HG03571 (cell line): ENCODE data around the gene PKHD1.

Source experiments
- ATAC-seq: cut with Tn5 transposase; IDR thresholded peaks from one replicate; pipeline ENCODE4 v1.9.1; 2021; ENCODE audit not compliant: unreplicated experiment

Gene PKHD1

DNA sequence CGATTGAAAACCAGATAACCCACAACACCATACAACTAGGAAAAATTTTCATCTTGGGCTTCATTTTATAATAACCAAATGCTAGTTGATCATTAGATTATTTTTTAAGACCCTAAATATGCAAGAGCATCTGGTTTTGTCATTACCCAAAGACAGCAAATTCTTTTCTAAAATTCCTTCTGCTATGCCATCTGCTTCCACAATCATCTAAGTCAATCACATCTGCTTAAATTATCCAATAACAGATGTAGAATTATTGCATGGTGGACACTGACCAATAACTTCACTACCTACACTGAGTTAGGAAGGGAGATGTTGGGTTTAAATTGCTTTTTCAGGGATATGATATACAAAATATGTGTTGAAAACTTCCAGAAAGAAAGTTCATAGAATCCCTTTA, 41.9 kb downstream of the PKHD1 start:
- no peak for ATAC-seq

DNA sequence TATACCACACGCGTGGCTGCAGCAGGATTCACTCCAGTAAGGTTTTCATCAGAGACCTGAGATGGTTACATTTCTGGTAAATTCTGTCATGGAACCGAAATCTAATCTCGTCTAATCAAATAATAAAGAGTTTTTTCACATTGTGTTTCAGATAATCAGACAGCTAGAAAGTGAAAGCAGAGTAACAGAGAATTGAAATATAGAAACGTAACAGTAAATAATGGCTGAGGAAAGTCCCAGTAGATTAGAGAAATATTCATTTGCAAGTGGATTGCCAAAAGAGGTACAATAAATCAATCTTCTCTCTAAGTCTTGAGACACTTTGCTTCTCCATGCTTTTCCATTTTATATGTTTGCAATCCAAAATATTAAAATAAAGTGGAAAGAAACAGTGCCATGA, 42.4 kb downstream of the PKHD1 start:
- no peak for ATAC-seq

DNA sequence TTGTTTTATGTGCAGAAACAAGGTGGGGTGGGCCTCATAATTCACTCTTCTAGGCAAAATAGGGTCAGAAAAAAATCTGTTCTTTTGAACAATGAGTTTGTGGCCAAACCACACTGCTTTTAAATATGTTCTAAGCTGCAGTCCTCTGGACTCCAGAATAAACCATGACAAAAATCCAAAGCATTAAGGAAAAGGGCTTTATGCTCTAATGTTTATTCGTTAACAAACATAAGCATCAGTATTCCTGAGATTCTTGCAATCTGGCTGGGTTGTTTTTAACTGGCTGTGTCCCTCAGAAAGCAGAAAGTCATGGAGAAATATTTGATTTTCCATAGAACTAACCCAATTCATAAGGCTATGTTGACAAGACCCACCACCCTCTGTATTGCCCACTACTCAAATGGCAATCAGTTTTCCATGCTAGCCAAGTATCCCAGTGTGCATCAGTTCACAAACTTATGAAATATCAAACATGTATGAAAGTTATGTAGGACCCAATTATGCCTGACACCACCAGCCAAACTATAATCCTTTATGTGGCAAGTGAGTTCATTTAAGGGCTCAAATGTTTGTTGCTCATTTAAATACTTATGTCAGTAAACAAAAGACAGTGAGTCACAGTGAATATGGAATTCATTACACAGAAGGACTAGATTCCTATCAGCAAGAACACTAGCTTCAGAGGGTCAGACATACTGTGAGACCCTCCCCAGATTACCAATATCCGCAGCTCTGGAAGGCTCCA, 45.1 kb downstream of the PKHD1 start:
- ATAC-seq: no peak

DNA sequence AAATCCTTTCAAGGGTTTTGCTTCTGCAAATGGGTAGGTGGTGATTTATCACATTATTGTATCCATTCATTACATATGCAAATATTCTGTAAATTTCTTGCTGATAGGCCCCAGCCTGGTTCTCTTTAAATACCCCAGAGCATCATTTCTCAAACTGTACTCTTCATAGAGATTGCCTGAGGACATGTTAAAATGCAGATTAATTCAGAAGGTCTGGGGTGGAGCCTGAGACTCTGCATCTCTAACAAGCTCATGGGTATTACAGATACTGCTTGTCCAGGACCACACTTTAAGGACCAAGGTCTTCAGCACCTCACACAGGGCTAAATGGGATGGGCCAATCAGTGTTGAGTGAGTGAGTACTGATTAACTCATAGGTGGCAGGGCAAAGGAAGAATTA, 46.3 kb downstream of the PKHD1 start:
- no peak for ATAC-seq

DNA sequence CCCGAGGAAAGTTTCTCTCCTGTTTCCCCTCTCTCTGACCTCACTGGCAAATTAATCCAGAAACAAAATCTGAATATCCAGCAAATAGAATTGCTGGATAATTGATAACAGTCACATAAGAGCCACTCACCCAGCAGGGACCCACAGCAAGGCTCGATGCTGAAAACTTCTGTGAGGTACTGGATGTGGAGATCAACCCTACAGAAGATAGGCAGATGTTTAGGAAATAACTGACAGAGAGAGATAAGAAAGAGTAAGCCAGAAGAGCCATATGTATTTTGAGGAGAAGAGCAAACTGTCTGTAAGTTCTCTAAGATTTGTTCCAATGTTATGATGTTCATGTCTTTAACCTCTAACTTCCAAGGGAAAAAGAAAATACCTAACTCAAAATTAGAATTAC, 59.7 kb downstream of the PKHD1 start:
- ATAC-seq: no peak

DNA sequence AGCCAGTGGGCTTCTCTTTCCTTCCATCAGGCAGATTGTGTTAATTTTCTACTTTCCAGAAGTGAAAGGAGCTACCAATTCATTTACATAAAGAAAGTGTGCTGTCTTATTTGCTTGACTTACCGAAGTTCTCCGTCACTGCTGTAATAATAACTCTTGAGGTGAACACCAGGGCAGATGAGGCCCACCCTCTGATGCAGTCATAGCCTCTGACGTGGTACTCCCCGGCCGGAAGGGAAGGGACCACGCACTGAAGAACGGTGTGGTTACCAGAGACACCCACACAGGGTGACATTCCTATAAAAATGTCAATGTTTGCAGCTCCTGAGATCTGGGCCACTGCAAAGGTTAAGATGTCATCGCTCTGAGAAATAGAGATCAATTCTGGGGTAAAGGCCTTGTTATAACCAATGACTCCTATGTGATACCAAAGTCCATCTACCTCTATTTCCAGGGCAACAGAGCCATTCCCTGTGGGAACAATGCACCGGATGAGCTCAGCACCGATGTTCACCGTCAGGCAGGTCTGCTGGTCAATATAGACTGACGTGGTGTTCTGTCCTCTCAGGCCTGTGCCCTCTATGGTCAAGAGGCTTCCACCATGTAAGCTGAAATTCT, 62.9 kb downstream of the PKHD1 start:
- no peak for ATAC-seq

DNA sequence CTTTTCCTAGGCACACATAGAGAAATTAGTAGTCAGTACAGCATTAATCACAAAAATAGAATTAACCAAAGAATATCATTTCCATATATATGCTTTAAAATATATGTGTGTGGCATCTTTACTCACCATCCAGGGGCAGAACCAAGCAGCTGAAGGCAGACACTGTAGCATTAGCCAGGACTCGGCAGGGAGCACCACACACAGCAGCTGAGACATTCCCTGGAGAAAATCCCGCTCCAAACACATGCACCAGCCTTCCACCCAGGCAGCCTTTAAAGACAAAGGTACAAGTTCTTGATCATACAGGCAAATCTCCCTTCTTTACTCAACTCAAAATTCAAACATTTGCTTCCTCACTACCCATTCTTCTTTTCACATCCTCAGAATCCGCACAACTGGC, 64.7 kb downstream of the PKHD1 start:
- no peak for ATAC-seq

DNA sequence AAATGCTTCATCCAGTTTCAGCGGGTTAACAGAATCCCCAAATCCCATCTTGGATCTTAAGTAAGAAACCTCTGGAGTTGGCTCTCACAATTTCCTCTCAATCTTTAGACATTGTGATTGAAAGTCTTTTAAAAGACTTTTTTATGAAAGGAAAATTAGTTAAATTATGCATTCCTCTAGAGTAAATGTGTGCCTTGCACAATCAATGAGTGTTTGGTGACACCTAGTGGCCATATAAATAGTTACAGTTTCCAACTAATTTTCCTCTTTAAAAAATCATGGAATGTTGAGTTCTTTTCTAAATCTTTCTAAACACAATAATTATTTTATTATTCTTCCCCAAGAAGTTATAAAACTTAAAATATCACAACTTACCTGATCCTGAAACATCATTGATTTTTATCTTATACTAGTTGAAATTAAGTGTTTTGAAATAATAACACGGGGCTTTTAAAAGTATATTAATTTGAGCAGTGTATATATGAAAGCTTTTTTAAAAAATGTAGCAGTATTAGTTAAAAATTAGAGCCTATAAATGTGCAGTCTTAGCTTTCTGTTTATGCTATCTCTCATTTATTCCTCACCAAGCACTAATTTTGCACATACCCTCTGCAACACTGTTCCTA, 66.4 kb downstream of the PKHD1 start:
- no peak for ATAC-seq

DNA sequence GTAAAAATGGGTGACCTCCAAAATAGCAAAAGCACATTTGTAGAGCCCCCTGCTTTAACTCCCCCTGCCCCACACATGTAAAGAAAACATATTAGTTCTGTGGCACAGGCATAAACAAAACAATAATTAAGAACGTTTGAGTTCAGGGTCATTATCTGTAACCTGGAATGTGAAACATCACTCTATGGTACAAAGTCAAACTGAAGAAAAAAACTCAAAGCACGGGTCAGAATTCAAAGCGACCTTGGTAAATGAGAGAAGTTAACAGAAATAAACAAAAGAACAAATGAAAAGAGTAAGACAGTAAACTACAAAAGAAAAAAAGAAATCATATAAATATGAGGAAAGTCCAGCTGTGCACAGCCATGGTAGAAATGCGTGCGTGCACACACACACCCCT, 67.5 kb downstream of the PKHD1 start:
- no peak for ATAC-seq

DNA sequence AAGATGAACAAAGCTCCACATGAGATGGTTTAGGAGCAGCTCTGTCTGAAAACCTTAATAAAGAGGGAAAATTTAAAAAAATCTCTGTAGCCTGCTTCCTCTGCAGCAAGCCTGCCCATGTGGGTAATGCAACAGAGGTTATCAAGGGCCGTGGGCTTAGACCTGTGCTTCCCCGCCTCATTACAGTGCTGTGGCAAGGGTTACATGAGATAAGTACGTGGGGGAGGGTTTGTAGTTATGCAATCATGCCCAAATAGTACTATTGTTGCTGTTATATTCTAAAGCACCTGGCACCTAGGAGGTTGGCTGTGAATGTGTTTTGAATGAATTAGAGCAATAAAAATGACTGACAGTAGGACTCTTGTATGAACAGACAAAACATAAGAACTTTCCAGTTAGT, 68.3 kb downstream of the PKHD1 start:
- no peak for ATAC-seq

DNA sequence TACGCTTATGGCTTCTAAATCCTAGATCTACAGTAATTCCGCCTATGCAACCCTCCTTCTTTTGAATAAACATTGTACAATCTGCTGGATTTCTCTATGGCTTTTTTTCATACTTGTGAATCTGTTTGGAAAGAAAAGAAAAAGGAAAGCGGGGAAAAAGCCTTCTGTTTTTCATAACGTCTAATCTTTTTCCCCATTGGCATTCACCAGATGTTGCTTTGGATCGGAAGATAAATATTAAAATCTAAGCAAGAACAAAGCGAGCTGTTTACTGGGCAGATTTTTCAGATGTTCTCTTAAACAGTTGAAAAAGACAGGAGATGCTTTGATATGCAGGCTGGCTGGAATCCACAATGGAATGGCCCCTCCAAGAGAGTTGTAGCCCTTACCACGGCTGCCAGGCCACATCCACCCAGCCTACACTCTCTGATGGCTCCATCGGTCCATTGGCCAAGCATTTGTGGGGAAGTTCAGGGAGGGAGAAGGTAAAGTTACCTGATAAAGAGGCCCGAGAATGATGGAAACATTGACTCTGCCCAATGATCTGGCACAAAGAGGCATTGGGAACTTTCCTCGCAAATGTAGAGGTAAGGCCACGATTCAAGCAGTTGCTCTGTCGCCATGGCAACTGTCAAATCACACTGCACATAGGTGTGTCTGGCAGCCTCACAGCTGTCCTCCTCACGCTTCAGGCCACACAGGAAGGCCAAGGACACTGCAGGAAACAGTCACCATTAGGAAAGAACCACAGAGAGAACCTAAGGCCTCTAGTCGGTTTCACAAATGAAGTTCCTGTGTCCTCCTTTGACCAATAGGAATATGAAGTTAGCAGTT, 70.3 kb downstream of the PKHD1 start:
- no peak for ATAC-seq

DNA sequence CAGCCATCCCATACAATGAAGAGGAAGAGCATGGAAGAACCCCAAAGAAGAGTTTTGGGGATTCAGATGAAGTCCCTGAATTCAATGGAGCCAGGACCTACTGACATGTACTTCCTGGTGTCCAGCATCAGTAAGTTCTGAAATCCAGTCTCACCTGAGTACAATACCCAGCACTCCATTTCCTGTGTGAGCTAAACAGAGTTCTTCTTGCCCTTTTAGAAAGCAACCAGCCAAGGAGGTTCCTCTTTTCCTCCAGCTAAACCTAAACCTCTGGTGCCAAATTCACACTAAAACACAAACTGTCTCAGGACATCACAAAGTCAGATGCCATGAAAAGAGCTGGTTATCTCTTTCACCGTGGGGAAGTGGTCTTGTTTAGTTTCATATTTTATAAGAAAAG, 71.5 kb downstream of the PKHD1 start:
- no peak for ATAC-seq

DNA sequence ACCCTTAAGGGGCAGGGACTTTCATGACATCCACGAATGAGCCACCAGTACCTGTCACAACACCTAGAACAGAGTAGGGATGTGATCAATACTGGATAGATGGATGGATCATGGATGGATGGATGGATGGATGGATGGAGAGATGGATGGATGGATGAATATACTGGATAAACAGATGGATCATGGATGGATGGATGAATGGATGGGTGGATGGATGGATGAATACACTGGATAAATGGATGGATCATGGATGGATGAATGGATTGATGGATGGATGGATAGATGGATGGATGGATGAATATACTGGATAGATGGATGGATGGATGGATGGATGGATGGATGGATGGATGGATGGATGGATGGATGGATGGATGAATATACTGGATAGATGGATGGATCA, 73.0 kb downstream of the PKHD1 start:
- no peak for ATAC-seq

DNA sequence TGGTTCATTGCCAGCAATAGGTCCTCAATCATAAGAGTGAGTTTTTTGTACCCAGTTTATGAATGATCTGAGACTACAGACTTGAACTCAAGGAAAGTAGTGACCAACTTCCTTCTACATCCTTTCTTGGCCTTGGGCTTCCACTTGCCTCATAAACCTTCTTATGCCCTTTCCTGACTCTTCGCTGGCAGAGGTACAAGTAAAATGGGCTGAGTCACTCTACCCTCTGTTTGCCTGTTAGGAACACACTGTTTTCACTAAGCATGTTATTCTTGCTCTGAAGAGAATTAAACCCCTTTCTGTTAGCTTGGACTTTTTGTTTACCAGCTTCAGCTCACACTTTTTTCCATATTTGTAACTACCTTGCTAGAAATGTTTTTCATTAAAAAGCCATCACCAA, 74.4 kb downstream of the PKHD1 start:
- ATAC-seq: no peak

DNA sequence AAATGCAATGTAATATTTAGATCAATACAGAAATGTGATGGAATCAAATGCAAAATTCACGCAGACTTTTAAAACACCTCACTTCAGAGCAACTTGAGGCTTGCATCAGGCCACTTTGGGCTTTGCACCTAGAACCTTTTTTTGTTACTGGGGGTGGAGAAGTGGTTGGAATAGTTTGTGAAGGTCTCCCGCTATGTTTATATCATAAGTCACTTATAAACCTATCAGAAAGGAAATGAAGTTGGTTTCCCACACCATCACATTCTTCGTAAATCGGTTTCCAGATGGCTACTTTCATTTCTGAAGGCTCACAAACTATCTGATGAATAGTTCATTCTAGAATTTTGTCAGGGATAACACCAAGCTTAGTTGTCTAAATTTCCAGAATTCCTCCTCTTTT, 74.8 kb downstream of the PKHD1 start:
- ATAC-seq: no peak

DNA sequence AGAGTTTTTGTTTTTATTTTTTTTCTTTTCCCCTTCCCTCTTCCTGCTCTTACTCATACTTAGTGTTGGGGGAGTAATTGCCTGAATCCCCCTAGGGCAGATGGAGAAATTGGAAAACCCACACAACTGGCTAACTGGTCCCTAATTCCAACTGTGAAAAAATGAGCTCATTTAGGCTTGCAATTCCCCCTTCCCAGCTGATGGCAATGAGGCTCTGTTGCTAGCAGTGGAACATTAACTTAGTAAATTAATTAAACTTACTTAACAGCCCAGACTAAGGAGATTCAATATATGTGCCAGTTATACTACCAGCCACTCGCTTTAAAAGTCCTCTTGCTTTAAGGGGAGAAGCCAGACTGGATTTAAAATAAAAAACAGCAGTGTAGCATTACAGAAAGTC, 76.6 kb downstream of the PKHD1 start:
- ATAC-seq: no peak

DNA sequence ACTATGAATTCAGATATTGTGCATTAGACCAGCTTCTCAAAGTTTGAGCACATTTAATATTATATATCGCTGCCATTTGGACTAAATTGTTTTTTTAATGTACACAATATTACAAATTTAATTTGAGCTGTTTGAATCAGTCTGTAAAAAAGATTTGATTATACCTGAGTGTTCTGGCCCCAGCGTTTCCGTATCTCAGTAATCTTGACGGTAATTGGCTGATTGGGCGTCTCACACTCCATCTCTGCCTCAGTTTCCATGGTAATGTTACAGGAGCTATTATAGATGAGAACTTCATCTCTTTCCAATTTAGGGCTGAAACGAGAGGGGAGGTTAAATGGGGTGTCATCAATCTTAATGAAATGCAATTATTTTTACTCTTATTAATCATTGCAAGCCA, 77.3 kb downstream of the PKHD1 start:
- no peak for ATAC-seq

DNA sequence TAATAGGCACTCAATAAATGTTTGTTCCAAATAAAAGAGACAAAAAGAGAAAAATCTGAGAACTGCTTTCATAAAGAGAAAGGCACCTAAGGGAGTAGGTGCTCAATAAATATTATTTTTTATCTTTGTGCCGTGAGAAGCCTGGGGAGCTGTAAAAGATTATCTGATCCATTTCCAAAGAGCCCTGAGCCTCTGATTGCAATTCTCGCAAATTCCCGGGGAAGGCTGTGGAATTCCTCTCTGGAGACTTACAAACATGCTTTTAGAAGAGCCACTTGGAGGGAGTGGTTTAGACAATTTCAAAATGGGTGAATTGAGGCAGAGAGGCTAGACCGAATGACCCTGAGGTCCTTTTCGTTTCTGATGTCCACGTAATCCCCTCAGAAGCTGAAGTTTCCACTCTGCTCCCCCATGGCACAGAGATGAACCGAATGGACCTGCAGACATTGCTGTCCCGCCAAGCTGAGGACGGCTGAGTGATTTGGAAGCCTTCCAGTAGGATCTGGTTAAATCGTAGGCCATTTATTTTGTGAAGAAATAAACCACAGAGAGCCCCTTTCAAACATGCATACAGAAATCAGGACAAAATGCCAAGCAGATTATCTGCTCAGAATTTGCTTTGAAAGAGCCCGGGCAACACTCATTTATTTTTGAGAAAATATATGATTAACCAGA, 77.8 kb downstream of the PKHD1 start:
- ATAC-seq: no peak

DNA sequence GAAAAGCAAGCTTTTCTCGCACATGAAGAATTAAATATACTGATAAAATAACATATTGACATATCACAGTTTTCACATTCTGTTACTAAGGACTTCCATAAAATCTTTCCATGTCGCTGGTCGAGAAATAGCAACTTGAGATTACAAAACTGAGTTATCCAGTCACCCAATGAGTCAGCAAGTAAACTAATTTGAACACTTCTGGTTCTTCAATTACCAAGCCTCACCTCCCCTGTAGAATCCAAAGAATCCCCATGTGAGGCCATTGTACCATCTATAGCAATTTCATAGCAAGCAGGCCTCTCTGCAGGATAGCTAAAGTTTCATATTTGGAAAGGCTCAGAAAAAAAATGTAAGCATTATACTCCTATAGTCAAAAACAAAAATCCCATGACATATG, 87.3 kb downstream of the PKHD1 start:
- ATAC-seq: no peak

DNA sequence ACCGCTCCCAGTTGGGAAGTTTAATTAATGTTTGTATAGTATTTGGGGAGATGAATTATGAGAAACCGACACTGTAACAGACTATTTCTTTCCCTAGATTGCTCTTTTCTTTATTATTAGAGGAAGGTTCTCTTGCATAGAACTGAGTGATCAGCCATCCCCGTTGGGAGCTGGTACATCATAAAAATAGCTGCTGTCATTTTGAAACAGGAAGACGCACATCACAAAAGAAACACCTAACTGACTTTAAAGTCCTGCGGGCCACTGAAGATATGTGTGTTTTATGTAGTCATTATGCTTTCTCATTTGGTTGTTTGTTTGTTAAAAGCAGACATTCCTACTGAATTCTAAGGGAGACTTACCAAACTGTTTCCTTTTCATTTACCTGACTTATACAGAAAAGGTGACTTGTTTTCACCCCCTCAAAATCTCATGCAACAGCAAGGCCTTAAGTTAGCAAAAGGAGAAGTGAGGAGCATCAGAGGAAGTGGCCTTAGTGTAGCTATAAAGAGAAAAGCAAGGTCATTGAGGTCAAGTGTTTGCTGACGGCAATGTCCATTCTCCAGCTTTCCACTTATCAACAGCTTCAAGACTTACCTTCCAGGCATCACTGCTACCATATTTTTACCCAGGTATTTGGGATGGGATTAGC, 91.0 kb downstream of the PKHD1 start:
- peak; percentile 90 for ATAC-seq
